Measurements from ENCODE around the gene ISCA2.

Gene ISCA2

DNA sequence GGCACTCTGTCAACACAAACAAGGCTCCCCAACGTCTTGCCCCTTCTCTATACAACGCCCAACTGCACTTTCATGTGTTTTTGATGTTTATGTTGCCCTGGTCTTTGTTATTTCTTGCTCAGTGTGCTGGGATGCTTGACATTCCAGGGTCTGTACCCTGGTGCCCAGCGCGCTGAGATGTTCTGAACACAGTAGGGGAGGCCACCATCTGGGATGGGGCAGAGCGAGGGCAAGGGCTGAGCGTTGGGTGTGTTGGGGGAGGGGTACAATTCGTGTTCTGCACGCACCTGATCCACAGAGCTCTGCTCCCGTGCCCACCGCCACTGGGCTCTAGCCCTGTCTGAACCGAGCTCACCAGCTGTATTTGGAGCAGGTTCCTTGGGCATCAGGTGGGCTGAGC is 52.9 kb downstream of the ISCA2 start:
- DNase-seq (ENCODE audit: low read depth), result no peak
- H3K4me3 ChIP-seq (ENCODE audit: control insufficient read depth, low read depth, low read length), result no peak overlapping the region
- TF ChIP-seq, protein P1, sequence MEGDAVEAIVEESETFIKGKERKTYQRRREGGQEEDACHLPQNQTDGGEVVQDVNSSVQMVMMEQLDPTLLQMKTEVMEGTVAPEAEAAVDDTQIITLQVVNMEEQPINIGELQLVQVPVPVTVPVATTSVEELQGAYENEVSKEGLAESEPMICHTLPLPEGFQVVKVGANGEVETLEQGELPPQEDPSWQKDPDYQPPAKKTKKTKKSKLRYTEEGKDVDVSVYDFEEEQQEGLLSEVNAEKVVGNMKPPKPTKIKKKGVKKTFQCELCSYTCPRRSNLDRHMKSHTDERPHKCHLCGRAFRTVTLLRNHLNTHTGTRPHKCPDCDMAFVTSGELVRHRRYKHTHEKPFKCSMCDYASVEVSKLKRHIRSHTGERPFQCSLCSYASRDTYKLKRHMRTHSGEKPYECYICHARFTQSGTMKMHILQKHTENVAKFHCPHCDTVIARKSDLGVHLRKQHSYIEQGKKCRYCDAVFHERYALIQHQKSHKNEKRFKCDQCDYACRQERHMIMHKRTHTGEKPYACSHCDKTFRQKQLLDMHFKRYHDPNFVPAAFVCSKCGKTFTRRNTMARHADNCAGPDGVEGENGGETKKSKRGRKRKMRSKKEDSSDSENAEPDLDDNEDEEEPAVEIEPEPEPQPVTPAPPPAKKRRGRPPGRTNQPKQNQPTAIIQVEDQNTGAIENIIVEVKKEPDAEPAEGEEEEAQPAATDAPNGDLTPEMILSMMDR (conservative IDR thresholded peaks at IDR 0.05; ENCODE audit: control insufficient read depth, insufficient read depth, low read depth, low read length), result no peak

All from fibroblast of mammary gland (primary cell).